Effector memory CD4-positive, alpha-beta T cell (primary cell): ENCODE measurements around the gene HDAC10.
A peak's percentile ranks its signal among the peaks of the same experiment; 100 is the strongest.

Experiments used
- DNase-seq, 3 donors: peaks; one replicate each; pipeline ENCODE4 v3.0.0-alpha.2; 2020
- H3K27ac ChIP-seq: 2 replicates; pipeline ENCODE4 v1.7.0; 2013; ENCODE audit warnings: mild to moderate bottlenecking, low read length, moderate library complexity; ENCODE audit not compliant: insufficient read depth, poor library complexity, severe bottlenecking
- H3K27me3 ChIP-seq: replicated peaks from 2 replicates; pipeline ENCODE4 v1.7.0; 2013; ENCODE audit warnings: mild to moderate bottlenecking, low read length; ENCODE audit not compliant: insufficient read depth, control insufficient read depth, poor library complexity, severe bottlenecking
- H3K36me3 ChIP-seq: 2 replicates; pipeline ENCODE4 v1.7.0; 2013; ENCODE audit warnings: mild to moderate bottlenecking, low read length, moderate library complexity; ENCODE audit not compliant: control insufficient read depth, insufficient read depth
- H3K4me1 ChIP-seq: 2 replicates; pipeline ENCODE4 v1.7.0; 2013; ENCODE audit warnings: low read length, mild to moderate bottlenecking; ENCODE audit not compliant: control insufficient read depth, insufficient read depth, poor library complexity, severe bottlenecking
- H3K4me3 ChIP-seq: 2 replicates; pipeline ENCODE4 v1.7.0; 2013; ENCODE audit warnings: low read length, low read depth, mild to moderate bottlenecking; ENCODE audit not compliant: insufficient read depth, poor library complexity, severe bottlenecking
- H3K9me3 ChIP-seq: 2 replicates; pipeline ENCODE4 v1.7.0; 2013; ENCODE audit warnings: mild to moderate bottlenecking, low read length, moderate library complexity; ENCODE audit not compliant: control insufficient read depth

Gene HDAC10

DNA sequence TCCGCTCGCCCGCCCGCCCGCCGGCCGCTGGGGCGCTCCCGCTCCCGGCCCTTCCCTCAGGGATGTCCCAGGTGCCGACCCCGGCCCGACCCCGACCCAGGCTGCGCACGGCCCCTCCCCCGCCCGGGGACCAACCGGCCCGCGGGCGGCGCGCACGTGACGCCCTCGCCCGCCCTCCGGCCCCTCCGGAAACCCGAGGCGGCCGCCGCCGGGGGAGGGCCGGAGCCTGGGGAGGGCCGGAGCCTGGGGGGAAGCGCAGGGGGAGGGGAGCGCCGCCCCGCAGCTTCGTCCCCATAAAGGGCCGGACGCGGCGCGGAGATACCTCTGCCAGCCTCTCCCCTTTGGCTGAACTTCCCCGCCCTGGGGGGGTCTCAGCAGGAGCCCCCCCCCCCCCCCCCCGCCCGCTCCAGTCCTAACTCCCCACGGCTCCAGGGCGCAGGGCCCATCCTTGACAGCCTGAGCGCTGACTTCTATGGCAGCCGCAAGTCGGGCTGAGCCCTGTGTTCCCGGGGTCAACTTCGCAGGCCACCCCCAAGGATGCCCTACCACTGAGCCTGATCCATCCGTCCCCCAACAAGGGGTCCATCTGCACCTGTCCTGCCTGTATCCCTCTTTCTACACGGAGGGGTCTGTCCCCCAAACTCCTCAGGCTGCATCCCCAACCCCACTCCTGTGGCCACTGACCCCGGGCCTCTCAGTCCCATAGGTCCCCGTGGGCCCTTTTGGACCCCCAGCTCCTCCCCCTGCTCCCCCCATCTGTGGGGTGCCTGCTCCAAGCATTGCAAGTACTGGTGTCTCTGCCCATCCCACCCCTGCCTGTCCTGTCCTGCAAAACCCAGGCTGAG, 10.8 kb upstream of the HDAC10 start, which contains the start of gene MAPK12:
MAPK12 (minus strand) TSS at position 69 of the 845 bp plus-strand sequence. CDS start 174 bp downstream, outside the sequence.
- H3K27ac ChIP-seq, result no peak within 1 kb of the TSS
- DNase-seq, result no peak
- H3K27me3 ChIP-seq, result peaks cover 17% of the 10 kb centered on the region
- no peaks in the 10 kb centered on the region for H3K36me3 ChIP-seq
- no peaks in the 10 kb centered on the region for H3K4me1 ChIP-seq
- peak within 1 kb of the TSS; percentile 4 for H3K4me3 ChIP-seq
- H3K9me3 ChIP-seq, result no peaks in the 10 kb centered on the region

DNA sequence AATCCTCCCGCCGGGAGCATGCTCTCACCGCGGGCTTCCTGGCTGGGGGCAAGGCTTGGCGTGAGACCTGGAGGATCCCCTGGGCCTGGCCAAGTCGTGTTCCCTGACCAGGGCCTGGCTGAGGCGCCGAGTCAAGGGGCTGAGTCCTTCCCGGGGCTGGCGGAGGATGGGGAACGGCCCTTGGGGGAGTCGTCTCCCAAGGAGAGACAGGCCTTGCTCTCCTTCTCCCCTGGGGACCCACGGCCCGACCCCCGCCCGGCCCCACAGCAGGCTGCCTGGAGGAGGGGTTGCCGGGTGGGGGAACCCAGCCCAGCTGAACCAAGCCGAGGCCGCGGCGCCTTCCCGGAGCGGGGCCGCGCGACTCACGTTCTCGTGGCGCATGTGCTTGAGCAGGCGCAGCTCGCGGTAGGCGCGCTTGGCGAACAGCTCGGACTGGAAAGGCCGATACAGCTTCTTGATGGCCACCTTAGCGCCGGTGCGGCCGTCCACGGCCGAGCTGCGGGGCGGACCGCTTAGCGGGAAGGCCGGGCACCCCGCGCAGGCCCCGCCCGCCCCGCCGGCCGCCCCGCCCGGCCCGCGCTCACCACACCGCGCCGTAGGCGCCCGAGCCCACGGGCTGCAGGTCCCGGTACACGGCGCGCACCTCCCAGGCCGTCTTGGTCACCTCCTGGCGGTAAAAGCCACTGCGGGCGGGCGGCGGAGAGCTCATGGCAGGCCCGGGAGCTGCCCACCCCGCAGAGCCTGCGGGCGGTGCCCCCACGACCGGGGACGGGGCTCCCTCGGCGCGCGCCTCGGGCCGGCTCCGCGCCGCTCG, 9.9 kb upstream of the HDAC10 start:
- Histone ChIP-seq H3K36me3 (no peaks in the 10 kb centered on the region), H3K4me3 (peak overlapping the region; percentile 4), H3K9me3 (no peaks in the 10 kb centered on the region), H3K27me3 (peaks cover 17% of the 10 kb centered on the region), H3K4me1 (no peaks in the 10 kb centered on the region), H3K27ac (no peak overlapping the region)
- no peak for DNase-seq

DNA sequence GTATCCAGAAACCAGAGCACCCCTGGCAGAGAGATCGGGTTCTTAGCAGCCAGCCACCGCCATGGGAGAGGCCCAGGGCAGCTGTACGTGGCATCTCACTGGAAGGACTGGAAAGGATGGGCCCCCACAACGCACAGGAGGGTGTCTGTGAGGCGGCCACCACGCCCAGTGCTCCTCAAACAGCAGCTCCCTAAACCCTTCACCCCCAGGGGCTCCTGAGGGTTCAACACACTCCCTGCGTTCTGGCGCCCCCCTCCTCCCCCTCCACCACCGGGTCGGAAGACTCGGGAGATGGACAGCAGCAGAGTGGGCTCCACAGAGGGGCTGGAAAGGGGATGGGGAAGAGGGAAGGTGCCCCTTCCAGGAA, 9.4 kb upstream of the HDAC10 start:
- Histone ChIP-seq H3K27ac (no peak overlapping the region), H3K4me3 (no peak overlapping the region), H3K4me1 (no peaks in the 10 kb centered on the region), H3K9me3 (no peaks in the 10 kb centered on the region), H3K27me3 (peaks cover 17% of the 10 kb centered on the region), H3K36me3 (no peaks in the 10 kb centered on the region)
- no peak for DNase-seq

GRCh38 chr22:50259302-50259701, 8.2 kb upstream of the HDAC10 start:
- no peaks in the 10 kb centered on the region for H3K4me1 ChIP-seq
- no peak overlapping the region for H3K27ac ChIP-seq
- H3K27me3 ChIP-seq, result peaks cover 17% of the 10 kb centered on the region
- H3K36me3 ChIP-seq, result no peaks in the 10 kb centered on the region
- no peaks in the 10 kb centered on the region for H3K9me3 ChIP-seq
- H3K4me3 ChIP-seq, result no peak overlapping the region
- no peak for DNase-seq

- Histone ChIP-seq H3K27ac (no peak overlapping the region), H3K27me3 (peaks cover 17% of the 10 kb centered on the region)
Measured at GRCh38 chr22:50258361-50259292, 7.6 kb upstream of the HDAC10 start.

GRCh38 chr22:50257451-50258360, 6.6 kb upstream of the HDAC10 start:
- DNase-seq, result no peak
- Histone ChIP-seq H3K27ac (no peak overlapping the region), H3K27me3 (peaks cover 8% of the 10 kb centered on the region), H3K9me3 (no peaks in the 10 kb centered on the region), H3K4me3 (no peak overlapping the region), H3K36me3 (no peaks in the 10 kb centered on the region), H3K4me1 (no peaks in the 10 kb centered on the region)

More at GRCh38 chr22:50258361-50259292, 7.6 kb upstream of the HDAC10 start:
- Histone ChIP-seq H3K9me3 (no peaks in the 10 kb centered on the region), H3K36me3 (no peaks in the 10 kb centered on the region), H3K4me1 (no peaks in the 10 kb centered on the region), H3K4me3 (no peak overlapping the region)
- no peak for DNase-seq

GRCh38 chr22:50257041-50257440, 6.0 kb upstream of the HDAC10 start:
- Histone ChIP-seq H3K9me3 (no peaks in the 10 kb centered on the region), H3K27me3 (peaks cover under 1% of the 10 kb centered on the region), H3K4me1 (no peaks in the 10 kb centered on the region), H3K27ac (no peak overlapping the region), H3K4me3 (no peak overlapping the region), H3K36me3 (no peaks in the 10 kb centered on the region)
- no peak for DNase-seq

DNA sequence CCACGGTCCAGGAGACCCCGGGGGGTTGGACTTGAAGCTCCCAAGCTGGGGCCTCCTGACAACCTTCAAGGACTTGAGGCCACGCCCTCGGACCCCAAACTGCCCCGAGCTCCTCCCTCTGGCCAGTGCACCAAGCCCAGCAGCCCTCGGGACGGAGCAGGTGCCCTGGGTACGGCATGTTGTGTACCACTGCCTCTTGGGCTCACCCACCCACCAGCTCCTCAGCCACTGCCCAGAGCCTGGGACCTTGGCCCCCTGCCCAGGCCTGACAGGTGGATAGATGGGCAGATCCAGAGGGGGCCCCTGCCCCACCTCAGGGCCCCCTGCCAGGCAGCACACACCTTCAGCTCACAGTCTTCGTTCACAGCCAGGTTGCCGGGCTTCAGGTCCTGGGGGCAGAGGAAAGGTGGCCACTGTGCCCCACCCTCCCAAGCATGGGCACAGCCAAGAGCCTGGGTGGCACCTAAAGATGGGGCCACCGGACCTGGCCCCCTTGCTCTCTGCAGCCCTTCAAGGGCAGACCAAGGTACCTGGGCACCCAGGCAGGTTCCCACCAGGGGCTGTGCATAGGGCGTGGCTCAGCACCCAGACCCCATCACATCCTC, 5.3 kb upstream of the HDAC10 start:
- H3K4me1 ChIP-seq, result no peaks in the 10 kb centered on the region
- no peaks in the 10 kb centered on the region for H3K36me3 ChIP-seq
- H3K27ac ChIP-seq, result no peak overlapping the region
- no peak overlapping the region for H3K4me3 ChIP-seq
- no peaks in the 10 kb centered on the region for H3K9me3 ChIP-seq
- no peak for DNase-seq
- H3K27me3 ChIP-seq, result no peaks in the 10 kb centered on the region
